ENCODE measurements around the gene ADARB1. TPM values are rescaled to one million over a fixed set of nuclear protein-coding genes. Genes with fewer than 3 reads are reported as not detected.
"Not testable (repeated sequence)": the region's sequence is repeated elsewhere in the genome, so short reads cannot be mapped to it uniquely, and the experiment has no call there.

Gene ADARB1
- total RNA-seq, 1 experiment from 2014 or later, result 14.1 TPM

- Histone ChIP-seq H3F3A (ENCODE audit: low read length, unreplicated experiment) (peaks cover 4% of the 10 kb centered on the region), H3K36me3 (ENCODE audit: low read depth, low read length) (no peaks in the 10 kb centered on the region), H3K9me3 (ENCODE audit: low read length) (no peaks in the 10 kb centered on the region), H2AFZ (ENCODE audit: low read length) (no peak overlapping the region), H3K79me2 (ENCODE audit: low read length) (no peaks in the 10 kb centered on the region), H3K9ac (ENCODE audit: low read length) (no peak overlapping the region), H3K4me1 (ENCODE audit: insufficient read depth, low read length) (peaks cover 38% of the 10 kb centered on the region), H3K27me3 (ENCODE audit: low read length) (no peaks in the 10 kb centered on the region), H3K27ac (ENCODE audit: low read length) (no peak overlapping the region), H3K4me3 (ENCODE audit: low read length) (no peak overlapping the region), H4K20me1 (ENCODE audit: low read length) (no peaks in the 10 kb centered on the region), H3K9me2 (replicated peaks; ENCODE audit: low read length) (no peaks in the 10 kb centered on the region), H3K4me2 (ENCODE audit: low read length) (no peak overlapping the region)
- ChIA-PET POLR2A (ENCODE audit: unreplicated experiment) (no interaction called here), CTCF (no interaction called here)
- DNase-seq (no peak), ATAC-seq (no peak)
- no TSS peak for BruUV-seq (replicated peaks)
- TF ChIP-seq CTCF (conservative IDR thresholded peaks at IDR 0.05; ENCODE audit: low read depth, low read length) (no peak), EZH2phosphoT487 (IDR thresholded peaks at IDR 0.05; ENCODE audit: borderline replicate concordance, low read length) (no peak), EZH2 (IDR thresholded peaks at IDR 0.05; ENCODE audit: low read length, unreplicated experiment) (no peak)
- intact Hi-C loops (cut with micrococcal nuclease), result no loop called here
These were observed 58.6 kb downstream of the ADARB1 start for GRCh38 chr21:45132841-45133573.

DNA sequence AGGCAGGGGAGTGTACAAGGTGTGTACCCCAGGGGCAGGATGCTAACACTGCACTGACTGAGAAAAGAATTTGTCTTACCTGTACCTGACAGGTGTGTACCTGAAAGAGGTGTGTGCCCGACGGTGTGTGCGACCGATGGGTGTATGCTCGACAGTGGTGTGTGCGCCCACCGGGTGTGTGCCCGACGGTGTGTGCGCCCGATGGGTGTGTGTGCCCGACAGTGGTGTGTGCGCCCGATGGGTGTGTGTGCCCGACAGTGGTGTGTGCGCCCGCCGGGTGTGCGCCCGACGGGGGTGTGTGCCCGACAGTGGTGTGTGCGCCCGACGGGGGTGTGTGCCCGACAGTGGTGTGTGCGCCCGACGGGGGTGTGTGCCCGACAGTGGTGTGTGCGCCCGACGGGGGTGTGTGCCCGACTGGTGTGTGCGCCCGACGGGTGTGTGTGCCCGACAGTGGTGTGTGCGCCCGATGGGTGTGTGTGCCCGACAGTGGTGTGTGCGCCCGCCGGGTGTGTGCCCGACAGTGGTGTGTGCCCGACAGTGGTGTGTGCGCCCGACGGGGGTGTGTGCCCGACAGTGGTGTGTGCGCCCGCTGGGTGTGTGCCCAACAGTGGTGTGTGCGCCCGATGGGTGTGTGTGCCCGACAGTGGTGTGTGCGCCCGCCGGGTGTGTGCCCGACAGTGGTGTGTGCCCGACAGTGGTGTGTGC lies 59.3 kb downstream of the ADARB1 start:
- H2AFZ ChIP-seq (ENCODE audit: low read length); H3K4me3 ChIP-seq (ENCODE audit: low read length); H3K9ac ChIP-seq (ENCODE audit: low read length); intact Hi-C loops (cut with micrococcal nuclease); BruUV-seq (replicated peaks); H3K9me2 ChIP-seq (replicated peaks; ENCODE audit: low read length); H3K36me3 ChIP-seq (ENCODE audit: low read depth, low read length); H3F3A ChIP-seq (ENCODE audit: low read length, unreplicated experiment); POLR2A ChIA-PET (ENCODE audit: unreplicated experiment); H3K79me2 ChIP-seq (ENCODE audit: low read length); H3K4me2 ChIP-seq (ENCODE audit: low read length); DNase-seq; ATAC-seq; CTCF ChIA-PET; H3K9me3 ChIP-seq (ENCODE audit: low read length); H3K27ac ChIP-seq (ENCODE audit: low read length); H3K27me3 ChIP-seq (ENCODE audit: low read length); H4K20me1 ChIP-seq (ENCODE audit: low read length): not testable (repeated sequence)
- H3K4me1 ChIP-seq (ENCODE audit: insufficient read depth, low read length), result peaks cover 38% of the 10 kb centered on the region

- TF ChIP-seq EZH2 (IDR thresholded peaks at IDR 0.05; ENCODE audit: low read length, unreplicated experiment) (no peak), CTCF (conservative IDR thresholded peaks at IDR 0.05; ENCODE audit: low read depth, low read length) (no peak), EZH2phosphoT487 (IDR thresholded peaks at IDR 0.05; ENCODE audit: borderline replicate concordance, low read length) (no peak)
These were observed 60.1 kb downstream of the ADARB1 start for GRCh38 chr21:45134279-45135076.

More at GRCh38 chr21:45134279-45135076, 60.1 kb downstream of the ADARB1 start:
- Histone ChIP-seq H3K9ac (ENCODE audit: low read length) (no peak overlapping the region), H3K4me1 (ENCODE audit: insufficient read depth, low read length) (peaks cover 30% of the 10 kb centered on the region), H3K79me2 (ENCODE audit: low read length) (no peaks in the 10 kb centered on the region), H3K9me2 (replicated peaks; ENCODE audit: low read length) (no peaks in the 10 kb centered on the region), H3K36me3 (ENCODE audit: low read depth, low read length) (no peaks in the 10 kb centered on the region), H3K27ac (ENCODE audit: low read length) (no peak overlapping the region), H3K4me2 (ENCODE audit: low read length) (no peak overlapping the region), H3K9me3 (ENCODE audit: low read length) (no peaks in the 10 kb centered on the region), H3F3A (ENCODE audit: low read length, unreplicated experiment) (peaks cover 4% of the 10 kb centered on the region), H4K20me1 (ENCODE audit: low read length) (no peaks in the 10 kb centered on the region), H2AFZ (ENCODE audit: low read length) (no peak overlapping the region), H3K27me3 (ENCODE audit: low read length) (no peaks in the 10 kb centered on the region), H3K4me3 (ENCODE audit: low read length) (no peak overlapping the region)
- ATAC-seq (no peak), DNase-seq (no peak)
- ChIA-PET CTCF (no interaction called here), POLR2A (ENCODE audit: unreplicated experiment) (no interaction called here)
- intact Hi-C loops (cut with micrococcal nuclease), result no loop called here
- BruUV-seq (replicated peaks), result no TSS peak

Data from PC-3 (cell line).